ENCODE data around the gene CDKAL1. TPM values are rescaled to one million over a fixed set of nuclear protein-coding genes. Genes with fewer than 3 reads are reported as not detected.
"Not testable (repeated sequence)": the region's sequence is repeated elsewhere in the genome, so short reads cannot be mapped to it uniquely, and the experiment has no call there.

Gene CDKAL1
- total RNA-seq, 1 experiment from 2014 or later = 13.8 TPM

GRCh38 chr6:20610636-20611370, 76.5 kb downstream of the CDKAL1 start:
- intact Hi-C loops (cut with micrococcal nuclease) = no loop called here
- CTCF ChIA-PET = no interaction called here
- H3K9me3 ChIP-seq (ENCODE audit: low read length) = no peaks in the 10 kb centered on the region
- TF ChIP-seq EZH2phosphoT487 (IDR thresholded peaks at IDR 0.05; ENCODE audit: borderline replicate concordance, low read length) (no peak), EZH2 (IDR thresholded peaks at IDR 0.05; ENCODE audit: low read length, unreplicated experiment) (no peak), CTCF (conservative IDR thresholded peaks at IDR 0.05; ENCODE audit: low read depth, low read length) (no peak)
- H3K4me2 ChIP-seq (ENCODE audit: low read length) = no peak overlapping the region
- POLR2A ChIA-PET (ENCODE audit: unreplicated experiment) = no interaction called here
- ATAC-seq (no peak), DNase-seq (no peak)
- 0 out of 2 replicates have a peak, but pooled peaks cover 4% of the 10 kb centered on the region for H3K79me2 ChIP-seq (ENCODE audit: low read length)
- H3F3A ChIP-seq (ENCODE audit: low read length, unreplicated experiment) = no peaks in the 10 kb centered on the region
- BruUV-seq (replicated peaks) = no TSS peak
- no peaks in the 10 kb centered on the region for H3K4me1 ChIP-seq (ENCODE audit: insufficient read depth, low read length)
- no peaks in the 10 kb centered on the region for H3K9me2 ChIP-seq (replicated peaks; ENCODE audit: low read length)
- H3K36me3 ChIP-seq (ENCODE audit: low read depth, low read length) = no peaks in the 10 kb centered on the region
- H3K9ac ChIP-seq (ENCODE audit: low read length) = no peak overlapping the region
- H3K27me3 ChIP-seq (ENCODE audit: low read length) = no peaks in the 10 kb centered on the region
- no peak overlapping the region for H3K27ac ChIP-seq (ENCODE audit: low read length)
- no peak overlapping the region for H2AFZ ChIP-seq (ENCODE audit: low read length)
- no peak overlapping the region for H3K4me3 ChIP-seq (ENCODE audit: low read length)
- H4K20me1 ChIP-seq (ENCODE audit: low read length) = no peaks in the 10 kb centered on the region

DNA sequence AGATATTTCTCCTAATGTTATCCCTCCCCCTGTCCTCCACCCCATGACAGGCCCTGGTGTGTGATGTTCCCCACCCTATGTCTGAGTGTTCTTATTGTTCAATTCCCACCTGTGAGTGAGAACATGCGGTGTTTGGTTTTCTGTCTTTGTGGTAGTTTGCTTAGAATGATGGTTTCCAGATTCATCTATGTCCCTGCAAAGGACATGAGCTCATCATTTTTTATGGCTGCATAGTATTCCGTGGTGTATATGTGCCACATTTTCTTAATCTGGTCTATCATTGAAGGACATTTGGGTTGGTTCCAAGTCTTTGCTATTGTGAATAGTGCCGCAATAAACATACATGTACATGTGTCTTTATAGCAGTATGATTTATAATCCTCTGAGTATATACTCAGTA, 83.3 kb downstream of the CDKAL1 start:
- H3K4me1 ChIP-seq (ENCODE audit: insufficient read depth, low read length); H3K4me2 ChIP-seq (ENCODE audit: low read length); H3K9ac ChIP-seq (ENCODE audit: low read length); H3K9me3 ChIP-seq (ENCODE audit: low read length); ATAC-seq; intact Hi-C loops (cut with micrococcal nuclease); H2AFZ ChIP-seq (ENCODE audit: low read length); H3K27me3 ChIP-seq (ENCODE audit: low read length); H3K27ac ChIP-seq (ENCODE audit: low read length); H3K36me3 ChIP-seq (ENCODE audit: low read depth, low read length); H3K9me2 ChIP-seq (replicated peaks; ENCODE audit: low read length); H3F3A ChIP-seq (ENCODE audit: low read length, unreplicated experiment); BruUV-seq (replicated peaks); H3K79me2 ChIP-seq (ENCODE audit: low read length); H3K4me3 ChIP-seq (ENCODE audit: low read length); DNase-seq; CTCF ChIA-PET; POLR2A ChIA-PET (ENCODE audit: unreplicated experiment); H4K20me1 ChIP-seq (ENCODE audit: low read length): not testable (repeated sequence)

DNA sequence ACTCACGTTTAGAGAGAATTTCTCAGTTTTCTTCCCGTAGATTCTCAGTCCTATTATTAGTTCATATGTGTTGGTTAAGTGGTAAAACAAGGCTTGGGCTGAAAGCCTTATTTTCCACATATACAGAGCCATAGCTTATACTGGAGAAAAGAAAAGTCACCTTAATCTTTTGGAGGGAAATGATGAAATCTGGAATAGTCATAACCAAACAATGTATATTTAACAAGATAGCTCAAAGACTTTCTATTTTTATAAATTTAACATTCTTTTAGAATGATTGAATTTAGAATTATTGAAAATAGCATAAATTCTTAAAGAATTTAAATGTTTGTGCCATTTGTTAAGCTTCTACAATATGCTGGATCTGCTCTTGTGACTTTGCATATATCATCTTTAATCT, 85.8 kb downstream of the CDKAL1 start:
- Histone ChIP-seq H3K27ac (ENCODE audit: low read length) (no peak overlapping the region), H3K27me3 (ENCODE audit: low read length) (no peaks in the 10 kb centered on the region), H3K4me3 (ENCODE audit: low read length) (no peak overlapping the region), H3K36me3 (ENCODE audit: low read depth, low read length) (no peaks in the 10 kb centered on the region), H2AFZ (ENCODE audit: low read length) (no peak overlapping the region), H3K9ac (ENCODE audit: low read length) (no peak overlapping the region), H3K9me3 (ENCODE audit: low read length) (no peaks in the 10 kb centered on the region), H4K20me1 (ENCODE audit: low read length) (no peaks in the 10 kb centered on the region), H3F3A (ENCODE audit: low read length, unreplicated experiment) (no peaks in the 10 kb centered on the region), H3K4me1 (ENCODE audit: insufficient read depth, low read length) (peaks cover 6% of the 10 kb centered on the region), H3K9me2 (replicated peaks; ENCODE audit: low read length) (no peaks in the 10 kb centered on the region), H3K4me2 (ENCODE audit: low read length) (no peak overlapping the region), H3K79me2 (ENCODE audit: low read length) (no peaks in the 10 kb centered on the region)
- POLR2A ChIA-PET (ENCODE audit: unreplicated experiment) = no interaction called here
- no TSS peak for BruUV-seq (replicated peaks)
- intact Hi-C loops (cut with micrococcal nuclease) = no loop called here
- ATAC-seq (no peak; the same call in 1 of the 2 replicates), DNase-seq (no peak)
- CTCF ChIA-PET = no interaction called here
- TF ChIP-seq EZH2 (IDR thresholded peaks at IDR 0.05; ENCODE audit: low read length, unreplicated experiment) (no peak), EZH2phosphoT487 (IDR thresholded peaks at IDR 0.05; ENCODE audit: borderline replicate concordance, low read length) (no peak), CTCF (conservative IDR thresholded peaks at IDR 0.05; ENCODE audit: low read depth, low read length) (no peak)
